Osteoblast (primary cell): ENCODE results near the gene SUGCT. TPM values are rescaled to one million over a fixed set of nuclear protein-coding genes. Genes with fewer than 3 reads are reported as not detected.
A peak's percentile ranks its signal among the peaks of the same experiment; 100 is the strongest.

Experiments
- DNase-seq: peaks from one replicate; pipeline ENCODE4 v3.0.0; 2011; ENCODE audit warnings: low spot score, mixed read lengths; ENCODE audit not compliant: insufficient read length; ENCODE audit errors: missing footprints
- H2AFZ ChIP-seq: 2 replicates; pipeline ENCODE4 v1.6.0; 2011; ENCODE audit warnings: mild to moderate bottlenecking, low read length
- H3K27ac ChIP-seq: 2 replicates; pipeline ENCODE4 v1.5.1; 2011; ENCODE audit warnings: mild to moderate bottlenecking, low read depth, low read length, moderate library complexity
- H3K27me3 ChIP-seq: 2 replicates; pipeline ENCODE4 v1.6.0; 2012; ENCODE audit warnings: mild to moderate bottlenecking, control low read depth, inconsistent platforms, low read length, moderate library complexity; ENCODE audit not compliant: insufficient read depth
- H3K36me3 ChIP-seq: 2 replicates; pipeline ENCODE4 v1.5.1; 2011; ENCODE audit warnings: mild to moderate bottlenecking, low read length, control low read depth, moderate library complexity; ENCODE audit not compliant: insufficient read depth
- H3K4me1 ChIP-seq: 2 replicates; pipeline ENCODE4 v1.5.1; 2011; ENCODE audit warnings: mild to moderate bottlenecking, low read length, control low read depth, moderate library complexity; ENCODE audit not compliant: insufficient read depth
- H3K4me2 ChIP-seq: 2 replicates; pipeline ENCODE4 v1.6.0; 2011; ENCODE audit warnings: mild to moderate bottlenecking, low read length; ENCODE audit not compliant: insufficient read depth
- H3K4me3 ChIP-seq: fragments of 200-600 bp; sonication (generic); 3 replicates; pipeline ENCODE4 v1.5.1; 2012; ENCODE audit warnings: mild to moderate bottlenecking, low read length, inconsistent platforms; ENCODE audit not compliant: insufficient read depth
- H3K79me2 ChIP-seq: 2 replicates; pipeline ENCODE4 v1.6.0; 2012; ENCODE audit warnings: mild to moderate bottlenecking, low read length, control low read depth, inconsistent platforms; ENCODE audit not compliant: insufficient read depth
- H3K9me3 ChIP-seq: 2 replicates; pipeline ENCODE4 v1.5.1; 2011; ENCODE audit warnings: low read depth, low read length, control low read depth
- H4K20me1 ChIP-seq: 2 replicates; pipeline ENCODE4 v1.6.0; 2012; ENCODE audit warnings: mild to moderate bottlenecking, low read length, control low read depth; ENCODE audit not compliant: insufficient read depth
- total RNA-seq: library from RNA; depleted of rRNA; stranded (reverse); fragments of >200 nt; gene quantifications from 2 replicates; pipeline ENCODE4 v1.2.3, GENCODE V29; 2012
- TF ChIP-seq, protein P1 (sequence below): IDR thresholded peaks from 2 replicates; pipeline ENCODE4 v1.5.1; 2011; ENCODE audit warnings: mild to moderate bottlenecking, low read depth, low read length, moderate library complexity; ENCODE audit errors: extremely low read depth

Gene SUGCT
- total RNA-seq, 1 donor, result 21.7 TPM

DNA sequence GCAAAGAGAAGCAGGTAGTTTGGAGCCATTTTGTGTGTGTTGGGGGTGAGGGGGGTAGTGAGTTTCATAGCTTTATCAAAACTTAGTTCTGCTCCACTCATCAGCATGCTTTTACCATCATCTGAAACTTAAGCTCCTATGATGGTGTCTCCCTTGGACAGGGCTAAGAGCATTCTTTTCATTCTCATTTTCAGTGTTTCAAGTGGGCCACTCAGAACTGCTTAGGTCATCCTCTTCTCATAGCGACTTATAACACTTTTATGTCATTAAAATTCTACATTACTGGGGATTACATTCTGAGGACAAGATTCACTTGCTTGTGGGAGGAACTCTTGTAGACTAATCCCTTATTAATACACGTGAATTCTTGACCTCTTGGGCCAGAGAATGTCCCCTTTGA, 649.4 kb downstream of the SUGCT start:
- TF ChIP-seq, protein P1, sequence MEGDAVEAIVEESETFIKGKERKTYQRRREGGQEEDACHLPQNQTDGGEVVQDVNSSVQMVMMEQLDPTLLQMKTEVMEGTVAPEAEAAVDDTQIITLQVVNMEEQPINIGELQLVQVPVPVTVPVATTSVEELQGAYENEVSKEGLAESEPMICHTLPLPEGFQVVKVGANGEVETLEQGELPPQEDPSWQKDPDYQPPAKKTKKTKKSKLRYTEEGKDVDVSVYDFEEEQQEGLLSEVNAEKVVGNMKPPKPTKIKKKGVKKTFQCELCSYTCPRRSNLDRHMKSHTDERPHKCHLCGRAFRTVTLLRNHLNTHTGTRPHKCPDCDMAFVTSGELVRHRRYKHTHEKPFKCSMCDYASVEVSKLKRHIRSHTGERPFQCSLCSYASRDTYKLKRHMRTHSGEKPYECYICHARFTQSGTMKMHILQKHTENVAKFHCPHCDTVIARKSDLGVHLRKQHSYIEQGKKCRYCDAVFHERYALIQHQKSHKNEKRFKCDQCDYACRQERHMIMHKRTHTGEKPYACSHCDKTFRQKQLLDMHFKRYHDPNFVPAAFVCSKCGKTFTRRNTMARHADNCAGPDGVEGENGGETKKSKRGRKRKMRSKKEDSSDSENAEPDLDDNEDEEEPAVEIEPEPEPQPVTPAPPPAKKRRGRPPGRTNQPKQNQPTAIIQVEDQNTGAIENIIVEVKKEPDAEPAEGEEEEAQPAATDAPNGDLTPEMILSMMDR, result no peak
- DNase-seq, result no peak
- H3K4me2 ChIP-seq, result no peak overlapping the region
- no peaks in the 10 kb centered on the region for H3K9me3 ChIP-seq
- H3K79me2 ChIP-seq, result no peaks in the 10 kb centered on the region
- no peaks in the 10 kb centered on the region for H3K36me3 ChIP-seq
- H3K27ac ChIP-seq, result no peak overlapping the region
- no peaks in the 10 kb centered on the region for H4K20me1 ChIP-seq
- H3K4me1 ChIP-seq, result peaks cover 11% of the 10 kb centered on the region
- H3K27me3 ChIP-seq, result no peaks in the 10 kb centered on the region
- H2AFZ ChIP-seq, result no peak overlapping the region
- H3K4me3 ChIP-seq, result no peak overlapping the region

DNA sequence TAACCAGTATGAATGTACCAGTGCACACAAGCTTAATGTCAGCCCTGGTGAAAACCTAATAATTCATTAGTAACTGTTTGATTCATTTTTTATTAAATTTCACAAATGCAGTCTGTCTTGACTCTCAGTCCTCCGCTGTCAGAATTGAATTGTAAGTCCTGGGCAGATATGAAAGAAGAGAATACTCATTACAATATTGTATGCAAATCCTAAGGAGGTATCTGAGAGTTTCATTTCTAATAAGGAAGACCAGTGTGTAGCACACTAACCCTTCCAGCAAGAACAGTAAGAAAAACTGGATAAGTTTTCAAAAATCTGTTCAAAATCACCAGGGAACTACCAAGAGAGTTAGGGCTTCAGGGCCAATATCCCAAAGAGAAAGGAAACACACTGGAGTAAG, 652.1 kb downstream of the SUGCT start:
- H3K4me3 ChIP-seq, result no peak overlapping the region
- peaks cover 11% of the 10 kb centered on the region for H3K4me1 ChIP-seq
- H4K20me1 ChIP-seq, result no peaks in the 10 kb centered on the region
- no peak for DNase-seq
- no peaks in the 10 kb centered on the region for H3K79me2 ChIP-seq
- H3K9me3 ChIP-seq, result no peaks in the 10 kb centered on the region
- H3K4me2 ChIP-seq, result no peak overlapping the region
- no peaks in the 10 kb centered on the region for H3K27me3 ChIP-seq
- TF ChIP-seq, protein P1, result no peak
- H3K36me3 ChIP-seq, result no peaks in the 10 kb centered on the region
- H2AFZ ChIP-seq, result no peak overlapping the region
- no peak overlapping the region for H3K27ac ChIP-seq

DNA sequence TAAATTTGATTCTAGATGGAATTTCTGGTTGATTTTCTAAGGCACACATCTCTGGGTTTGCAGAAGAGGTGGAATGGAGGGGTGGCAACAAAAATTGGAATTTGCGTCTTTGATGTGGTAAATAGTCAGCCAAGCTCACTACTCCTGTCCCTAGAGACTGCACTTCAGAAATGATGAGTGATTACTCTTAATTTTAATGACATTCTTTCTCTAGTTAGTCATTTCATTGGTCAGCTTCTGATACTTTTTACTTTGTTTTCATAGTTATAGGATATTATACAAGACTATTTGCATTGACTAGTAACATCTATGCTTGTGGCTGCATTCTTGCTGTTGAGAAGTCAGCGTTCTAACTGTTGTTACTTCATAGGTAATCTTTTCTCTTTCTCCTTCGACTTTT, 658.3 kb downstream of the SUGCT start:
- no peak overlapping the region for H2AFZ ChIP-seq
- peak overlapping the region; percentile 67 for H3K27ac ChIP-seq
- H4K20me1 ChIP-seq, result no peaks in the 10 kb centered on the region
- no peaks in the 10 kb centered on the region for H3K27me3 ChIP-seq
- peaks cover 22% of the 10 kb centered on the region for H3K4me1 ChIP-seq
- TF ChIP-seq, protein P1, result no peak
- peaks cover 22% of the 10 kb centered on the region for H3K79me2 ChIP-seq
- no peak for DNase-seq
- peak overlapping the region; percentile 72 for H3K4me2 ChIP-seq
- H3K4me3 ChIP-seq, result peak overlapping the region; percentile 40
- H3K36me3 ChIP-seq, result no peaks in the 10 kb centered on the region
- H3K9me3 ChIP-seq, result no peaks in the 10 kb centered on the region

DNA sequence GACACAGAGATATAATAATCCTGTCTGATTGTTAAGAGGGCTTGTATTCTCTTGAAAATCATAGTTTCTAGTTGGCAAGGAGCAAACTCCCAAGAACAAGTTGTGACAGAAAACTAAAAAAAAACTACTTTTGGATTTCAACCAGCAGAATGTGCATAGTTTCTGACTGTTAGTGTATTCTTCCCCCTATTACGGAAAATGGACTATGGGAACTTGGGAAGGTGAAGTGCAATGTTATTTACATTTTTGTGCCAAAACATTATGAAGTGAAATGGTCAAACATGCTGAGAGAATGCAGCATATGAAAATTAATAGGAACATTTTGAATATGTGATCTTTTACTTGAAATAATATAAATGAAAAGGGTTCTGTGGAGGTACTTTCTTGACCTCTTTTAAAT, 660.8 kb downstream of the SUGCT start:
- no peaks in the 10 kb centered on the region for H3K9me3 ChIP-seq
- H3K27me3 ChIP-seq, result no peaks in the 10 kb centered on the region
- peaks cover 30% of the 10 kb centered on the region for H3K79me2 ChIP-seq
- no peaks in the 10 kb centered on the region for H4K20me1 ChIP-seq
- H3K4me1 ChIP-seq, result peaks cover 22% of the 10 kb centered on the region
- no peak overlapping the region for H3K4me3 ChIP-seq
- peak overlapping the region; percentile 72 for H3K4me2 ChIP-seq
- no peak for DNase-seq
- H3K36me3 ChIP-seq, result no peaks in the 10 kb centered on the region
- no peak overlapping the region for H2AFZ ChIP-seq
- H3K27ac ChIP-seq, result no peak overlapping the region
- TF ChIP-seq, protein P1, result no peak
